Daoy (cell line): ENCODE measurements around the gene C3orf85. TPM values are rescaled to one million over a fixed set of nuclear protein-coding genes. Genes with fewer than 3 reads are reported as not detected.
"Not testable (repeated sequence)": the region's sequence is repeated elsewhere in the genome, so short reads cannot be mapped to it uniquely, and the experiment has no call there.

Experiments
- DNase-seq: peaks from one replicate; pipeline ENCODE4 v3.0.0-alpha.2; 2015; ENCODE audit warnings: low read depth
- total RNA-seq: library from RNA; depleted of rRNA; stranded (reverse); fragments of >200 nt; shearing (Covaris generic); gene quantifications from 2 replicates; pipeline ENCODE4 v1.2.3, GENCODE V29; 2014; rRNA removed

The C3orf85 gene
- not detected in 2 replicates for total RNA-seq

DNA sequence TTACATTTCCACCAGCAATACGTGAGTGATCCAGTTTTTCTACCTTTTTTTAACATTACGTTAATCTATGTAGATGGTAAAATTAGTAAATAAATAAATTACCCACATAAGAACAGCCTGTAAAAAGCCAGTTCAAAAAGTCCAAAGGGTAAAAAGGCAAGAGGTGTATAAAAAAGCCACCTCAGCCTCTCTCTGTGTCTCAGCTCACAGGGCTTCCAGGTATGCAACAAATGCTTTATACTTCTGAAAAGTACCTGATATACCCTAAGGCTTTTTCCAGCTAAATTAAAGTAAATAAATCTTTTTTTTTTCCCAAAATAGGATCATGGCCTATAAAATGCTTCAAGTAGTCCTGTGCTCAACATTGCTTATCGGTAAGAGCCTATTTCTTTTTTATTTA, at the start of gene C3orf85:
C3orf85 (plus strand) TSS at position 197 of the 400 bp plus-strand sequence; CDS start at position 326, 129 bp downstream.
- no peak for DNase-seq

DNA sequence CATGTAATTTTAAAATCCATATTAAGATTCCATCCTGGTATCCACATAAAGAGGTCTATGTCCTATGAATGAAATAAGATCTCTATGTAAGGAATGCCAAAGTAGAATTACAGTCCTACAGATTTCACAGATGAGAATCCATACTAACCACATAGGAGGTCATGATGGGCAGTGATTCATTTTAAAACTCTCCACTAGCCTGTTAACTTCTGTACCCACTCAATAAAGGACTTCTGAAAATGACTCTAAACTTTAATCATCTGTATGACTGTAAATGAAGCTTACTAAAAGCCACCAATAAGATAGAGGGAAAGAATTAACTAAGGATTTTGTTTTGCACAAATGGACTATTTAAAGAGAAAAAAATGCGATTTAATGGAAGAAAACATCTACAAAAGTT, 47.3 kb upstream of the C3orf85 start:
- DNase-seq, result no peak

- DNase-seq, result no peak
Observed at GRCh38 chr3:109091846-109092245, 44.7 kb upstream of the C3orf85 start.

- DNase-seq, result no peak
Observed at GRCh38 chr3:109093561-109093960, 43.0 kb upstream of the C3orf85 start.

- no peak for DNase-seq
Observed at GRCh38 chr3:109095166-109095565, 41.4 kb upstream of the C3orf85 start.

- no peak for DNase-seq
Observed at GRCh38 chr3:109098079-109098644, 38.4 kb upstream of the C3orf85 start.

- no peak for DNase-seq
Observed at GRCh38 chr3:109109574-109109973, 26.9 kb upstream of the C3orf85 start.

DNA sequence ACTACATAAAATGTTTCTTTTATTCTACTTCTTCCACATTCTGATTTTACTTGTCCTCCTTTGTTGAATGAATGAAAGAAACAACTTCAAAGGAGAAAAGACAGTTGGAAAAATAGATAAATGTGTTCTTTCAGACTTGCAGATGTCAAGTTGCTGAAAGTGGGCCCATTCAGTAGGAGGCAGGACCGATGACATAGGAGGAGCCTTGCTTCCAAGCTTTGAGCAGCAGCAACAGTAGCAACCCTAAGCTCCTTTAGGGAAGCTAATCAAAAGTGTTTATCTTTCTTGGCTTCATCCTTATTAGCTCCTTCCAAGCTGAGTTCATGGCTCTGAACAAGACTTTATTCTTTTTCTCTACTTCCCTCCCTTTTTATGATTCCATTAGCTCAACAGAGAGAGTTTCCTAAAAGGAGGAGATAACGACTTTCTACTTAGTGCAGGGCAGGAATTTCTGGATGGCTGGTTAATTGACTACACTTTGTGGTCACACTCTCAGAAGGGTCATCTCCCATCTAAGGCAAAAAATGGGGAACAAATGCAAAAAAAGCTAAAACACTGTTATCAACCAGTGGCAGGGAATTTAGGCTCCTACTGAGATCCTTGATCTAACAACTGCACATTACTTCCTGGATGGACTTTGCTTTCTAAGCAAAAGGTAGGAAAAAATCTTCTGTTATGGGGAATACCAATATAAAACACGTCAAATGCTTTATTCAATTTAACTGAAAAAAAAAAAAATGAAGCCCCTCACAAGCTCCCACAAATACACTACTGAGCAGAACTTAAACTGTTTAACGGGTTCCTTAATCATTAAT, 23.4 kb upstream of the C3orf85 start:
- DNase-seq, result no peak

DNA sequence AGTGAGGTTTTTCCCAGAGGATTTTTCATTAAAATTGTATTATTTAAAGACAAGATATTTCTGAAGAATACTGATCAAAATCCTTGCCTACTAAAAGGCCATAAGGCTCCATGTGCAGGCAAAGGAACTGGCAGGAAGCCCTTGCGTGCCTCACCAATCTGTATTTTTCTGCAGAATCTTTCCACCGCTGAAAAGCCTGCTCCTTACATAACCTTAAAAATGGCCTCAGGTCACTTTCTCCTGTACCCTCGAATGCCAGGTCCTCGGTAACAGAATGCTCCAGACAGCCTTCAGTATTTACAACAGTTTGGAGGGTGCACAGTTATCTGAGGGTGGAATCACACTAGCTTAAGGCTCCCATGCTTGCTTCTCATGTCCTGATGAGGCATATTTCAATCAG, 21.8 kb upstream of the C3orf85 start:
- DNase-seq, result no peak

- DNase-seq, result no peak
Observed at GRCh38 chr3:109115451-109115850, 21.1 kb upstream of the C3orf85 start.

GRCh38 chr3:109116031-109116430, 20.5 kb upstream of the C3orf85 start:
- no peak for DNase-seq

DNA sequence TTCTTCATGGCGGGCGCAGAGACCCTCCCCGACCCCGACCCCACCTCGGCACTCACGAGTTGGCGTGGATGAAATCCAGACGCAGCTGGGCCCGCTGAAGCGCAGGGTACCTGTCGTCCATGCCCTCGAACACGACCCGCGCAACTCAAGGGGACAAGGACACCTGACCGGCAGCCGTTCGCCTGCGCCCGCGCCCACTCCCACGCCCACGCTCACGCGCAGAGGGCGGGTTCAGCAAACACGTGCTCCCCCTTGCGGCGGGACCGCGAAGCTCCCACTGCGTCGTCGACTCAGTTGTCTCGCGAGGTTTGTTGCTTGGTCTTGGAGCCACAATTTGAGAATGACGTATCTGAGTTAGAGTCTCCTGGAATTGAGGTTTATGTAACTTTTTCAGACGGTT, 18.6 kb upstream of the C3orf85 start, which contains the start of gene MORC1:
MORC1 (minus strand) TSS at position 196 of the 400 bp plus-strand sequence; CDS start at position 121, 75 bp downstream.
- DNase-seq, result no peak

- no peak for DNase-seq
Observed at GRCh38 chr3:109118584-109118983, 17.9 kb upstream of the C3orf85 start.

DNA sequence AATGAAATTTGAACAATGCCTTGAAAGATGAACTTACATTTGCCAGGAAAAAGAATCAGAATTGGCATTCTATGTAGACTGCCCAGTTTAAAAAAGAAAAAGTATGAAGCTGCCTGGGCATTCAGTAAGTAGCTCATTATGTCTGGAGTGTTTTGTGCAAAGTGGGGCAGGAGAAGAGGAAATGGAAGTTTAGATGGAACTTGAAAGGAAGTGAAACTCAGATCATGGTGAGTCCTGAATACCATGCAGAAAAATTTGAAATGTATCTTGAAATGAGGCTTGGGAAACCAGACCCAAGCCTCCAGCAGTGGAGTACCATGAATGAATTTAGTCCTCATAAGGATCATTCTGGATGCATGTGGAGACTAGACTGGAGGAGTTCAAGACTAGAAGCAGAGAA, 13.8 kb upstream of the C3orf85 start:
- no peak for DNase-seq

GRCh38 chr3:109125902-109126301, 10.6 kb upstream of the C3orf85 start:
- DNase-seq, result no peak

DNA sequence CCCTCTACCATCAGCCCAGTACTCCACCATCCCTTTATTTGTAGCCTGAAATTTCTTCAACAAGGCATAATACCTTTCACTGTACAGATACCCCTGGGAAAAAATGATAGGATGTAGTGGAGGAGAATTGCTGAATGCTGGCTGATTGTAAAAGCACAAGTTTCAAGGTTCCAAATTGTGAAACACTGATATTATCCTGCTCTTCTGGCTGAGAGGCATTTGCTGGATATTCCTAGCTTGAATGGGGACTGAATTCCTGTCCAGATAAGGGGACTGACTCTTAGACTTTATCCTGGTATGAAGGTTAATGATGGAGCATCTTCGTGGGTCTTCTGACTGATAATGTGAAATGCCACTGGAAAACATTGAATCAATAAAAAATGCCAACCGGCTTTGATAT, 9.0 kb upstream of the C3orf85 start:
- DNase-seq, result no peak

- DNase-seq, result no peak
Observed at GRCh38 chr3:109131276-109131675, 5.2 kb upstream of the C3orf85 start.

DNA sequence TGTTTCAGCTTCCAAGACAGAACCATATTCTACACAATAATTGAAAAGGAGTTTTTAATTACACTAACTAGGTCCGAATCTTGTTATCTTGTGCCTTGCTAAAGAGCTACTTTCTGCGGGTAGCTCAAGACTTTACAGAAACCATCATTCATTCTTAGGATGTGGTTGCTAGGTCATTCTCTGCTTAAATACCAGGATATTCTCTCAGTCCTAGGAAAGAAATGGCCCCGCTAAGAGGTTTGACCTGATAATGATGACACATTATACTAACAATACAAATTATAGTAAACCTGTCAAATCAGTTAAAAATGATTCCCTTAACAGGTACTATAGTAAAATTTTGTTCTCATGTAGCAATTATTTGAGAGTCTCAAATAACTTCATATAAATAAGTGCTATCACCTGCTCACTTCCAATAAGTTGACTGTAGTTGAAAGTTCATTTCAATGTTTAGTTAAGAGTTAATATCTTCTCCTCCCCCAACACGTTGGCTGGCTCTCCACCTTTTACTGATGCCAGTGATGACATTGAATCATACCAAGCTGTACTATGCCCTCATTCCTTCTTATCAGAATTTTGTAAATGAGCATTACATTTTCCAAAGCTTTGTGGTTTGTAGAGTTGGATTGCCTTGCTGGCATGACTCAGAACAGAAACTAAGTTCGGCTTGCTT, 3.6 kb upstream of the C3orf85 start:
- peak; percentile 3 for DNase-seq

DNA sequence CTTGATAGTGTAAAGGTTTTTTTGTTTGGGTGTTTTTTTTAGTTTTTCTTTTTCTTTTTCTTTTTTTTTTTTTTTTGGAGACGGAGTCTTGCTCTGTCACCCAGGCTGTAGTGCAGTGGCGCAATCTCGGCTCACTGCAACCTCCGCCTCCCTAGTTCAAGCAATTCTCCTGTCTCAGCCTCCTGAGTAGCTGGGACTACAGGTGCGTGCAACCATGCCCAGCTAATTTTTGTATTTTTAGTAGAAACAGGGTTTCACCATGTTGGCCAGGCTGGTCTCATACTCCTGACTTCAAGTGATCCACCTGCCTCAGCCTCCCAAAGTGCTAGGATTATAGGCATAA, 3.1 kb upstream of the C3orf85 start:
- not testable (repeated sequence) for DNase-seq

DNA sequence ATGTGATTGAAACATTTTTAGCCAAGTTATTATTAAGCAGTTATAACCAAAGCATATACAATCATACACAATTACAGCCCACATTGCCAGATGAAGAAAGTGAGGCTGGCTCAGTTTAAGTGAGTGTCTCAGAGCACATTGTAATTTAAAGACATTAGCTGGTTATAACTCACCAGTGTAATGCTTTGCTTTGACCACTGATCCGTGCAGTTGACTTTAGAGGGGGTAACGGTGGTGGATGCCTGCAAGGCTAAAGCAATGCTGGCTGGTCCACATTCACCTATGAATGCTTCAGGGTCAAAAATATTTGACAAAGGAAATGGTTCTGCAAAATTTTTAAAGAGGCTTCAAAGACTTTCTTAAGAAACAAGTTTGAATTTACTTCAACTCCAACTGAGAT, 1.2 kb downstream of the C3orf85 start:
- no peak for DNase-seq

DNA sequence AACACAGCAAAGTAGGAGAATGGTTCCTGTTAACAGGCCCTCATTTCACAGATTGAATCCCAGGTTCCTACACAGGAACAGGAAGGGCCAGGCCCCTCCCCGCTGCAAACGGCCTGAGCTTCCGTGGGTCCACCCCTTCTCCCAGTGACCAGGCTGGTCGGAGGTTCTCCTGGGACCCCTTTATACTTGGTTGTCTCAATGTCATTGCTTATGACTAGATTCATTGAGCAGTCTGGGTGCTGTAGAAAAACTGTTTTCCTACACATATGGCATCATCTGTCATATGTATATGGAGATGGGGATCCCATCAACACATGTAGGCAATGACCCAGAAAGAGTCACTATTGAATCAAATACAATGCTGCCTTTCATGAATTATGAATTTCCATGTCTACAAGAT, 3.8 kb downstream of the C3orf85 start:
- DNase-seq, result no peak

DNA sequence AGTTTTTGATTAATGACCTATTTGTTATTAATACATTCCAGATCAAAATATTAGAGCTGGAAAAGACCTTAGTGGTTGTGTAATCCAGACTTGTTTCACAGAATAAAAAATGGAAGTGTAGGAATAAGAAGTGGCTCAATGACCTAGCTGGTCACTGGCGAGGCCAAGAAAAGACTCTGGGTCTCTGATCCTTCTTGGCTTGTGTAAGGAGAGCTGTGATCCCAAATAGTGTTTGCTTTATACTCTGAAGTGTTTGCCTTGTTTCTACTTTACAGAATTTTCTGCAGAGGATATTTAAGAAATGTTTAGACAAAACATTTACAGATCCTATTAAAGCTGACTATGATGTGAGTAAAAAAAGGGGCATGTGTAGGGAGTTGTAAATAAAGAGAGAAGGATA, 7.1 kb downstream of the C3orf85 start:
- no peak for DNase-seq

DNA sequence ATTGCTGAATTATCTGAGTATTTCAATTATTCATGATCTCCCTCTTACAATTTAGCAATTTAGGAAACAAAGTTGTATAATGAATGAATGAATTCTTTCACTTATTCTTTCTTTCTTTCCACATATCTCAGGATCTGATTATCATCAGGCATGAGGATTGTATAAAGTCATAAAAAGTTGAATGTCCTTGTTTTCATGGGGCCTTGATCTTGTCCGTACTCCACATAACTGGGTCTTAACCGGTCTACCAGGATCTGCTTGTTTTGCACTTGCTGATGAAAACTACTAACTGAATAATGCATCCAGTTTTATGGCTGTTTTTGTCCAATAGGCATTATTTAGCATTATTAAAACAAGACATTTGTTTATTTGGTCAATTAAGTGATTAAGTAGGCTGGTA, 12.6 kb downstream of the C3orf85 start:
- DNase-seq, result no peak
